ENCODE data around the gene NRBP1. TPM values are rescaled to one million over a fixed set of nuclear protein-coding genes. Genes with fewer than 3 reads are reported as not detected.

The NRBP1 gene
- total and polyA plus RNA-seq, 2 of the 4 experiments (the other 2 are of a cell fraction) = 120 to 155 TPM

GRCh38 chr2:27408601-27409320, 19.7 kb upstream of the NRBP1 start:
- WGBS, 2 experiments (ENCODE audit: extremely low coverage in 2 of 2, insufficient read length in 1 of 2) = 0% methylated on average over 14 of the region's 33 CpGs; no CpG with 5 or more reads in 1 of the 2 experiments
- DNase-seq (no peak), ATAC-seq (ENCODE audit: low read depth) (peak; percentile 18)
- no peak overlapping the region for H3K18ac ChIP-seq (ENCODE audit: low read depth, low read length)
- dilution Hi-C loops (cut with HindIII; ENCODE audit: low sequenced_read_pairs, unreplicated experiment) (no loop called here), intact Hi-C loops (cut with micrococcal nuclease) (loop anchor here (1.0 to 10.0 kb wide), 4 partner anchors 20 to 274 kb away; partner anchors contain the start of genes CCDC121, GPN1, NRBP1 and SLC4A1AP), in situ Hi-C loops (cut with MboI; ENCODE audit: low sequenced_read_pairs) (no loop called here)
- no peak overlapping the region for H3K56ac ChIP-seq (ENCODE audit: extremely low read depth, insufficient read depth, low read length)
- 0 out of 2 replicates have a peak overlapping the region, but pooled peaks have one; percentile 45 for H3K14ac ChIP-seq (replicated peaks; ENCODE audit: low read depth, low read length)
- ChIA-PET POLR2A (ENCODE audit: unreplicated experiment) (interaction anchor here (1.0 kb wide), 1 partner anchor 19 kb away, joined by 3 read pairs; the partner anchor contains the start of gene NRBP1), CTCF (interaction anchor here (0.6 to 1.2 kb wide), 5 partner anchors 20 to 274 kb away, joined by 3 to 6 read pairs (median 5); partner anchors contain the start of gene NRBP1)
- peak overlapping the region; percentile 99 for H3K4me2 ChIP-seq (ENCODE audit: low read depth, low read length)
- H3K9me1 ChIP-seq (ENCODE audit: insufficient read depth, low read length) = peaks cover 4% of the 10 kb centered on the region; the same call in 1 of the 2 replicates
- peak overlapping the region; percentile 97 for H2AFZ ChIP-seq (replicated peaks; ENCODE audit: low read length, poor library complexity)
- H3K79me1 ChIP-seq (ENCODE audit: low read depth in 1 of 2, low read length in 2 of 2) = peaks cover 0 to 18% of the 10 kb centered on the region in 2 experiments; a peak in 2 of 4 replicates
- peak overlapping the region; percentile 27 for H2BK5ac ChIP-seq (ENCODE audit: low read depth, low read length, poor library complexity, severe bottlenecking)
- H3K36me3 ChIP-seq (ENCODE audit: control insufficient read depth, insufficient read depth, low read length) = peaks cover 3% of the 10 kb centered on the region; the same call in 1 of the 2 replicates
- H2BK15ac ChIP-seq (ENCODE audit: low read depth, low read length) = no peak overlapping the region
- H3K4me3 ChIP-seq (ENCODE audit: insufficient read depth, low read depth, low read length) = peak overlapping the region; percentile 63
- H3K4ac ChIP-seq (ENCODE audit: low read depth, low read length) = no peak overlapping the region
- no peaks in the 10 kb centered on the region for H3K27me3 ChIP-seq (ENCODE audit: control insufficient read depth, insufficient read depth, low read length)
- TF ChIP-seq MXI1 (IDR thresholded peaks at IDR 0.05; ENCODE audit: borderline replicate concordance, low read depth, low read length) (peak; percentile 49; the same call in 1 of the 2 replicates), RAD21 (IDR thresholded peaks at IDR 0.05; ENCODE audit: low read length) (no peak), SMC3 (IDR thresholded peaks at IDR 0.05; ENCODE audit: low read depth, low read length) (no peak), NFE2L2 (IDR thresholded peaks at IDR 0.05; ENCODE audit: low read depth, low read length) (no peak), FOS (IDR thresholded peaks at IDR 0.05; ENCODE audit: low read depth, low read length) (no peak), BHLHE40 (IDR thresholded peaks at IDR 0.05; ENCODE audit: low read depth, low read length) (0 out of 2 replicates have a peak, but pooled peaks have one; percentile 14), RFX5 (IDR thresholded peaks at IDR 0.05; ENCODE audit: low read depth, low read length) (no peak), MAFK (IDR thresholded peaks at IDR 0.05; ENCODE audit: low read depth, low read length) (no peak), CTCF (conservative IDR thresholded peaks at IDR 0.05; ENCODE audit: low read depth, low read length) (no peak), POLR2A (IDR thresholded peaks at IDR 0.05; ENCODE audit: low read depth, low read length) (no peak), CEBPB (IDR thresholded peaks at IDR 0.05; ENCODE audit: low read depth, low read length) (no peak)
- TF ChIP-seq, protein P1, sequence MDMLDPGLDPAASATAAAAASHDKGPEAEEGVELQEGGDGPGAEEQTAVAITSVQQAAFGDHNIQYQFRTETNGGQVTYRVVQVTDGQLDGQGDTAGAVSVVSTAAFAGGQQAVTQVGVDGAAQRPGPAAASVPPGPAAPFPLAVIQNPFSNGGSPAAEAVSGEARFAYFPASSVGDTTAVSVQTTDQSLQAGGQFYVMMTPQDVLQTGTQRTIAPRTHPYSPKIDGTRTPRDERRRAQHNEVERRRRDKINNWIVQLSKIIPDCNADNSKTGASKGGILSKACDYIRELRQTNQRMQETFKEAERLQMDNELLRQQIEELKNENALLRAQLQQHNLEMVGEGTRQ (IDR thresholded peaks at IDR 0.05; ENCODE audit: low read depth, low read length) = no peak
- H3K9me3 ChIP-seq (ENCODE audit: control insufficient read depth, insufficient read depth, low read length) = no peaks in the 10 kb centered on the region
- no peak overlapping the region for H4K91ac ChIP-seq (ENCODE audit: insufficient read depth, low read depth, low read length)
- no peak overlapping the region for H2BK20ac ChIP-seq (ENCODE audit: low read depth, low read length)
- no peak overlapping the region for H3K23ac ChIP-seq (ENCODE audit: low read depth, low read length)
- peak overlapping the region; percentile 33 to 82; a peak in 2 of 4 replicates for H4K8ac ChIP-seq (ENCODE audit: low read depth in 2 of 2, low read length in 2 of 2)
- no peak overlapping the region for H4K5ac ChIP-seq (ENCODE audit: low read depth, low read length)
- H2AK5ac ChIP-seq (ENCODE audit: low read depth, low read length) = peak overlapping the region; percentile 35
- TSS peak; percentile 8 for BruUV-seq (replicated peaks)
- H2AK9ac ChIP-seq (replicated peaks; ENCODE audit: low read depth, low read length, poor library complexity) = peak overlapping the region; percentile 95
- 0 out of 2 replicates have a peak, but pooled peaks cover 2% of the 10 kb centered on the region for H3K4me1 ChIP-seq (ENCODE audit: control insufficient read depth, insufficient read depth, low read length)
- H4K20me1 ChIP-seq (ENCODE audit: insufficient read depth, low read length) = peaks cover 8% of the 10 kb centered on the region
- H3K9ac ChIP-seq (ENCODE audit: low read depth, low read length) = peak overlapping the region; percentile 78
- peak overlapping the region; percentile 71; the same call in 1 of the 2 replicates for H3K27ac ChIP-seq (ENCODE audit: insufficient read depth, low read length)
- no peak overlapping the region for H2BK120ac ChIP-seq (ENCODE audit: low read depth, low read length)

Data from IMR-90 (cell line).